GM18505 (cell line): ENCODE measurements around the gene TENM3.

ENCODE experiments used
- ATAC-seq: cut with Tn5 transposase; IDR thresholded peaks from one replicate; pipeline ENCODE4 v1.9.1; 2021; ENCODE audit not compliant: unreplicated experiment
- POLR2A ChIP-seq: IDR thresholded peaks from 4 replicates; pipeline ENCODE4 v1.6.1; 2011; ENCODE audit warnings: borderline replicate concordance; ENCODE audit not compliant: insufficient read depth, insufficient read length; ENCODE audit errors: extremely low read depth

TENM3 gene

DNA sequence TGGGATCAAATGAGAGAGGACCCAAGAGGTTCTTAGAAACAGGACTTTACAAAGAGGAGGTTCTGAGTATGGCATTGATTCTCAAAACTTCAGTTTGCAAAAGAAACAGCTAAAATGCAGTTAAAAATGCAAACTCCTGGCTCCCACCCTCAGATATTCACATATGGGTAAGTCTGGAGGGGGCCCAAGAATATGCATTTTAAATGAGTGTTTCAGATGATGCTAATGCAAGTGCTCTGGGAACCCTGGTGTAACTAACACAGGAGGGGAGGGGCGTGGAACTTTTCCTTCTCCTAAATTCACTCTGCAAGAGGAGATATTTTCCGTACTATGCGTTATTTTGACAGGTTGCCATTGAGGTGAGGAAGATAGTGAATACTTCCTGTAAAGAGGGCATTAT lies 168.2 kb downstream of the TENM3 start:
- no peak for TF ChIP-seq POLR2A
- no peak for ATAC-seq

DNA sequence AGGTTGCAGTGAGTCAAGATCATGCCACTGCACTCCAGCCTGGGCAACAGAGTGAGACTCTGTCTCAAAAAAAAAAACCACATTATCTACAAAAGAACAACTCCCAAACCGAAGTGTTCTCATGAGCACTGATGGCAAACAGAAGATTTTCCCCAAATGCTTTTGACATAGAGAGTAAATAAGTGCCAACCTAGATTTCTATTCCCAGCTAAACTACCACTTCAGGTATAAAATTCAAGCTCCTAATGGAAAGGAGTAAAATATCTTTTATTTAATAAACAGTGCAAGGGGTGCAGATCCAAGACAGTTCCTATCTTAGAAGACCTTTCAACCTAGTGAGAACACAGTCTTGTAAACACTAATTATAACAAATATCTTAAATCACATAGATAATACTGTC lies 170.3 kb downstream of the TENM3 start:
- no peak for ATAC-seq
- TF ChIP-seq POLR2A: no peak

- ATAC-seq: no peak
- TF ChIP-seq POLR2A: no peak
These were observed 171.9 kb downstream of the TENM3 start for GRCh38 chr4:182415116-182415515.

DNA sequence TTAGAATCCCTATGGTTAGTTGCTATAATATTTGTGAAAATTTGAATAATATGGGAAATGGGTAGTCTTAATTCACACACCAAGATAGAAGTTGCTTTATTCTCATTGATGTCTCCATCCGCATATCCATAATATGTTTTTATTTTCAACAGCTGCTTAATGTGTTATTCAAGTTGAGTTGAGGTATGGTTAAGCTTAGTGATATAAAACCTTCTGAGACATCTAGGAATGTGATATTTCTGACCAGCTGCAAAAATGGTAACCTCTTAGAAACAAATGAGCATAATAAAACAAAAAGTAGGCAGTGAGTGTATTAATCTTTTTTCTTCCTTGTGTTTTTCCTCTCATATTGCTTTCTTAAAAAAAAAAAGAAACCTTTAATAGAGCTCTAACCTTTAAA lies 172.9 kb downstream of the TENM3 start:
- ATAC-seq: no peak
- TF ChIP-seq POLR2A: no peak

GRCh38 chr4:182418054-182418734 lies 175.0 kb downstream of the TENM3 start:
- ATAC-seq: no peak
- TF ChIP-seq POLR2A: no peak

- no peak for TF ChIP-seq POLR2A
- ATAC-seq: no peak
These were observed 177.0 kb downstream of the TENM3 start for GRCh38 chr4:182420189-182420588.

- no peak for TF ChIP-seq POLR2A
- no peak for ATAC-seq
These were observed 178.6 kb downstream of the TENM3 start for GRCh38 chr4:182421753-182422152.

- ATAC-seq: no peak
These were observed 182.1 kb downstream of the TENM3 start for GRCh38 chr4:182425302-182425701.

DNA sequence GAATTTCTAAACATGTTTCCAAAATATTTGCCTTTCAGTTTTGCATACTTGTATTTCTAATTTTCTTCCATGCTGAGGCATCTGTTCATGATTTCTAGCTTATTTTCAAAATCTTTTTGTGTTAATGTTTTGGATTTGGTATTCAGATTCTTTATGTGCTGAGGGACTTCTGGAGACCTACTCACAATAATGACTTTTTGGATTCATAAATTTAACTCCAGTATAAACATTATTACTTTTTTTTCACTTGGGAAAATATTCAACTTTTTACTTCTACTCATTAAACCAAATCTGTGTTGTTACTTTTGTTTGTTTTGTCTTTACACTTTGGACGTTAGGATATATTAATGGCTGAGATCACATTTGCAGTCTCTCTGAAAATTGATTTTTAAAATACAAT lies 183.7 kb downstream of the TENM3 start:
- no peak for ATAC-seq
- TF ChIP-seq POLR2A: no peak

More at GRCh38 chr4:182425302-182425701, 182.1 kb downstream of the TENM3 start:
- no peak for TF ChIP-seq POLR2A

- no peak for ATAC-seq
- TF ChIP-seq POLR2A: no peak
These were observed 184.4 kb downstream of the TENM3 start for GRCh38 chr4:182427554-182427953.

GRCh38 chr4:182429896-182430295 lies 186.7 kb downstream of the TENM3 start:
- no peak for TF ChIP-seq POLR2A
- no peak for ATAC-seq

- TF ChIP-seq POLR2A: no peak
- no peak for ATAC-seq
These were observed 189.6 kb downstream of the TENM3 start for GRCh38 chr4:182432819-182433218.

GRCh38 chr4:182434720-182435119 lies 191.5 kb downstream of the TENM3 start:
- TF ChIP-seq POLR2A: no peak
- ATAC-seq: no peak

- TF ChIP-seq POLR2A: no peak
- no peak for ATAC-seq
These were observed 192.2 kb downstream of the TENM3 start for GRCh38 chr4:182435401-182435800.

GRCh38 chr4:182443070-182443469 lies 199.9 kb downstream of the TENM3 start:
- no peak for TF ChIP-seq POLR2A
- ATAC-seq: no peak
